Uterus (tissue), 4 donors: ENCODE results near the gene RAB27A. TPM values are rescaled to one million over a fixed set of nuclear protein-coding genes. Genes with fewer than 3 reads are reported as not detected.

ENCODE experiments used
- DNase-seq, 2 donors: peaks; one replicate each; pipeline ENCODE4 v3.0.0-alpha.2; 2019 to 2020
- H3K27ac ChIP-seq, 2 donors: fragments of 200-600 bp; sonication (generic); 1 replicate in 1 of 2; 2 replicates in 1 of 2; pipeline ENCODE4 v1.5.1; 2016 to 2018
- H3K27me3 ChIP-seq, 2 donors: fragments of 200-600 bp; sonication (generic); one replicate each; pipeline ENCODE4 v1.5.1; 2018 to 2019; ENCODE audit warnings: control low read depth in 1 of 2
- H3K36me3 ChIP-seq, 2 donors: fragments of 200-600 bp; sonication (generic); one replicate each; pipeline ENCODE4 v1.5.1; 2019; ENCODE audit warnings: control low read depth in 1 of 2
- H3K4me1 ChIP-seq, 2 donors: fragments of 200-600 bp; sonication (generic); one replicate each; pipeline ENCODE4 v1.5.1; 2018 to 2019; ENCODE audit warnings: control low read depth in 1 of 2
- H3K4me3 ChIP-seq, 2 donors: fragments of 200-600 bp; sonication (generic); 1 replicate in 1 of 2; 2 replicates in 1 of 2; pipeline ENCODE4 v1.5.1; 2018 to 2019; ENCODE audit warnings: mild to moderate bottlenecking in 1 of 2
- H3K9me3 ChIP-seq, 2 donors: fragments of 200-600 bp; sonication (generic); one replicate each; pipeline ENCODE4 v1.5.1; 2019; ENCODE audit warnings: control low read depth in 1 of 2
- CTCF ChIP-seq, 4 experiments: fragments of 200-600 bp in 2 of 4; fragments of 450-650 bp in 2 of 4; sonication (generic) in 2 of 4; IDR thresholded peaks; one replicate each; pipeline ENCODE4 v1.5.1; 2016 to 2019; ENCODE audit warnings: antibody characterized with exemption in 4 of 4, mild to moderate bottlenecking in 2 of 4, moderate library complexity in 1 of 4
- POLR2A ChIP-seq, 2 donors: fragments of 450-650 bp; IDR thresholded peaks; one replicate each; pipeline ENCODE4 v1.6.1; 2016; ENCODE audit warnings: antibody characterized with exemption in 2 of 2, mild to moderate bottlenecking in 1 of 2, moderate library complexity in 1 of 2
- intact Hi-C: fragments of 100-400 bp; cut with DNase I; formaldehyde crosslinking; loops from one replicate; pipeline ENCODE4 v1.15.1; 2023; ENCODE audit warnings: low total_unique reads
- total RNA-seq, 4 donors: library from RNA; depleted of rRNA in 3 of 4; stranded (reverse); fragments of >200 nt in 3 of 4; gene quantifications; one replicate each; pipeline versions ENCODE4 v1.1.0 to v1.2.4, GENCODE V29; 2014 to 2023
- donor health status: DM: yes; HTN: yes; CAD: no.

RAB27A gene
- total RNA-seq, 4 donors from 2014 or later, result 6.4 to 32.9 (median 16.5) TPM

GRCh38 chr15:55221090-55222011 lies 68.3 kb downstream of the RAB27A start:
- H3K27ac ChIP-seq, result peak overlapping the region in 1 of 2 donors; percentile 64
- H3K27me3 ChIP-seq, result no peaks in the 10 kb centered on the region
- no peaks in the 10 kb centered on the region for H3K9me3 ChIP-seq
- TF ChIP-seq POLR2A (IDR thresholded peaks at IDR 0.05) (no peak), CTCF (IDR thresholded peaks at IDR 0.05) (no peak)
- no peak overlapping the region for H3K4me3 ChIP-seq
- DNase-seq, result peak in 1 of 2 donors; percentile 33
- intact Hi-C loops, result no loop called here
- H3K4me1 ChIP-seq, result no peaks in the 10 kb centered on the region
- no peaks in the 10 kb centered on the region for H3K36me3 ChIP-seq

GRCh38 chr15:55220606-55221005 lies 69.0 kb downstream of the RAB27A start:
- TF ChIP-seq CTCF (IDR thresholded peaks at IDR 0.05) (no peak), POLR2A (IDR thresholded peaks at IDR 0.05) (no peak)
- Histone ChIP-seq H3K36me3 (no peaks in the 10 kb centered on the region), H3K27ac (peak overlapping the region in 1 of 2 donors; percentile 64), H3K4me3 (no peak overlapping the region), H3K9me3 (no peaks in the 10 kb centered on the region), H3K4me1 (no peaks in the 10 kb centered on the region), H3K27me3 (no peaks in the 10 kb centered on the region)
- intact Hi-C loops, result no loop called here
- DNase-seq, result no peak

GRCh38 chr15:55218056-55218455 lies 71.6 kb downstream of the RAB27A start:
- H3K4me1 ChIP-seq, result no peaks in the 10 kb centered on the region
- H3K36me3 ChIP-seq, result no peaks in the 10 kb centered on the region
- no peak overlapping the region for H3K27ac ChIP-seq
- no peaks in the 10 kb centered on the region for H3K9me3 ChIP-seq
- no peak overlapping the region for H3K4me3 ChIP-seq
- TF ChIP-seq CTCF (IDR thresholded peaks at IDR 0.05), result no peak
- TF ChIP-seq POLR2A (IDR thresholded peaks at IDR 0.05), result no peak
- no peak for DNase-seq
- no peaks in the 10 kb centered on the region for H3K27me3 ChIP-seq
- intact Hi-C loops, result no loop called here

- intact Hi-C loops, result no loop called here
- Histone ChIP-seq H3K9me3 (no peaks in the 10 kb centered on the region), H3K4me1 (no peaks in the 10 kb centered on the region), H3K27me3 (no peaks in the 10 kb centered on the region), H3K27ac (no peak overlapping the region), H3K4me3 (no peak overlapping the region), H3K36me3 (no peaks in the 10 kb centered on the region)
- no peak for DNase-seq
- TF ChIP-seq CTCF (IDR thresholded peaks at IDR 0.05) (no peak), POLR2A (IDR thresholded peaks at IDR 0.05) (no peak)
These were observed 85.1 kb downstream of the RAB27A start for GRCh38 chr15:55204464-55204863.

GRCh38 chr15:55202206-55202605 lies 87.4 kb downstream of the RAB27A start:
- intact Hi-C loops, result no loop called here

More at GRCh38 chr15:55202206-55202605, 87.4 kb downstream of the RAB27A start:
- Histone ChIP-seq H3K27ac (no peak overlapping the region), H3K4me1 (no peaks in the 10 kb centered on the region), H3K36me3 (no peaks in the 10 kb centered on the region), H3K9me3 (no peaks in the 10 kb centered on the region), H3K27me3 (no peaks in the 10 kb centered on the region), H3K4me3 (no peak overlapping the region)
- no peak for DNase-seq
- TF ChIP-seq POLR2A (IDR thresholded peaks at IDR 0.05) (no peak), CTCF (IDR thresholded peaks at IDR 0.05) (no peak)
